ENCODE measurements around the gene CDHR1.

The CDHR1 gene

DNA sequence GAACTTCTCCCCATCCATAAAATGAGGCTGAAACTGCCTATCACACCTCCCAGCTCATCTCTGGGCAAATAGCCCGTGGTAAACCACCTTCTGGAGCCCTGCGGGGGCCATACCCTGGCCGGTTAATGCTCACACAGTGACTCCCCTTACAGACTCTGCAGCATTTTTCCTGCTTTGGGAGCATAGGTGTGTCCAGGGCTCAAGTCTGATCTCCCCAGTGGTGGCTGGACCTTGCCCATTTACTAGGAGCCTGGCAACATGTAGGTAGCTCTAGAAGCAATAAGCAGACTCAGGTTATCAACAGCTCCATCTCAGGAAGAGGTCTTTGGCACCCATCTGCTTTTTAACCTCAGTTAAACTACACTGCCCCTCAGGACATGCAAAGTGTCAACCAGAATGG is 5.5 kb upstream of the CDHR1 start:
- H3K27ac ChIP-seq = no peak overlapping the region
- TF ChIP-seq, protein P1, sequence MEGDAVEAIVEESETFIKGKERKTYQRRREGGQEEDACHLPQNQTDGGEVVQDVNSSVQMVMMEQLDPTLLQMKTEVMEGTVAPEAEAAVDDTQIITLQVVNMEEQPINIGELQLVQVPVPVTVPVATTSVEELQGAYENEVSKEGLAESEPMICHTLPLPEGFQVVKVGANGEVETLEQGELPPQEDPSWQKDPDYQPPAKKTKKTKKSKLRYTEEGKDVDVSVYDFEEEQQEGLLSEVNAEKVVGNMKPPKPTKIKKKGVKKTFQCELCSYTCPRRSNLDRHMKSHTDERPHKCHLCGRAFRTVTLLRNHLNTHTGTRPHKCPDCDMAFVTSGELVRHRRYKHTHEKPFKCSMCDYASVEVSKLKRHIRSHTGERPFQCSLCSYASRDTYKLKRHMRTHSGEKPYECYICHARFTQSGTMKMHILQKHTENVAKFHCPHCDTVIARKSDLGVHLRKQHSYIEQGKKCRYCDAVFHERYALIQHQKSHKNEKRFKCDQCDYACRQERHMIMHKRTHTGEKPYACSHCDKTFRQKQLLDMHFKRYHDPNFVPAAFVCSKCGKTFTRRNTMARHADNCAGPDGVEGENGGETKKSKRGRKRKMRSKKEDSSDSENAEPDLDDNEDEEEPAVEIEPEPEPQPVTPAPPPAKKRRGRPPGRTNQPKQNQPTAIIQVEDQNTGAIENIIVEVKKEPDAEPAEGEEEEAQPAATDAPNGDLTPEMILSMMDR (conservative IDR thresholded peaks at IDR 0.05) = no peak
- TF ChIP-seq ZFX (IDR thresholded peaks at IDR 0.05) = no peak

DNA sequence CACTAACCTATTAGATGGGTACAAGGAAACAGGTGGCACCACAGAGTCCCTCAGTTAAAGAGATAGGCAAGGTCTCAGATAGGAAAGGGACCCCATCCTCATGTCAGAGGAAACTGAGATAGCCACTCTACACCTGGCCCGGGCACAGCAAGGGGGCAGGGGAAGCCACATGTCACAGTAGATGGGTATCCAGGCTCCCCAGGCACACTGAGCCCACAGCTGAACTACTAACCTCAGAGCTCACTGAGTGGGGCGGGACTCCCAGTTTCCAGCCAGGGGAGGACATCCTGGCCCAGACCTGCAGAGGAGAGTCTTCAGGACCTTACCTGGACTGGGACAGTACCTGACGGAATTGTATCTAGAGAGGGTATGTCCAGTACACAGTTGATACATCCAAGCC is 3.7 kb upstream of the CDHR1 start:
- H3K27ac ChIP-seq = no peak overlapping the region
- no peak for TF ChIP-seq ZFX (IDR thresholded peaks at IDR 0.05)

DNA sequence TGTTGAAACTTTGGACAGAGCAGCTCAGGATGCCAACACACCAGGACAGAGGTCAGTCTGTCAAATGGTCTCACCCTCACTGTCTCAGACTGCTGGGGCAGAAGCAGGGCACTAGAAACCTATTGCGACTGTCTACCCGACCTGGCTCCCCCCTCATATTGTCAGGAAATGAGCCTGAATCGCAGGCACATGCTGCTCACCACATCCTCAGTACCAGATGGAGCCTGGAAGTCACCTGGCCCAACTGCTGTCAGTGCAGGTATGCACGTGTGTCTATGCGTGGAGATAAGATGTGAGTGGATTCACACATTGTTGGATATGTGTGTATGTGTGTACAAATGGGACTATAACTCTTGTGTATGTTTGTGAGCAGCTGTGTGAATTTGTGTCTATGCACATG is 3.2 kb upstream of the CDHR1 start:
- TF ChIP-seq, protein P1 (conservative IDR thresholded peaks at IDR 0.05) = no peak
- no peak for TF ChIP-seq ZFX (IDR thresholded peaks at IDR 0.05)
- no peak overlapping the region for H3K27ac ChIP-seq

DNA sequence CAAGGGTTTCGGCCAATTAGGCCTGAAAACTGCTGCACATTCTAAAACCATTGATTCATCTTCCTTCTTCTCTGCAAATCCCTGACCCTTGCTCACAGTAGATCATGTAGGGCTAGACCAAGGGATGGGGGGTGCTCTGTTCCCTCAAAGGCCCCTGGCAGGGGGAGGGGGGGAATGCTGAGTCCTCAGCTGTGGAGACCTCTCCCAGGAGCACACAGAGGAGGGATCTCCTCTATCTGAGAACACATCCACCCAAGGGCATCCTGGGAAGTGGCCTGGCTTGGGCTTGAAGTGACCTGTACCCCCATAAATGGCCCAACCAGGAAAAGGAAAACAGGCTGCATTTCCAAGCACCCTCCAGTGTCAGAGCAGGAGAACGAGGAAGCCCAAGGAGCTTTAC is 1.0 kb upstream of the CDHR1 start:
- TF ChIP-seq, protein P1 (conservative IDR thresholded peaks at IDR 0.05) = no peak
- H3K27ac ChIP-seq = no peak overlapping the region

DNA sequence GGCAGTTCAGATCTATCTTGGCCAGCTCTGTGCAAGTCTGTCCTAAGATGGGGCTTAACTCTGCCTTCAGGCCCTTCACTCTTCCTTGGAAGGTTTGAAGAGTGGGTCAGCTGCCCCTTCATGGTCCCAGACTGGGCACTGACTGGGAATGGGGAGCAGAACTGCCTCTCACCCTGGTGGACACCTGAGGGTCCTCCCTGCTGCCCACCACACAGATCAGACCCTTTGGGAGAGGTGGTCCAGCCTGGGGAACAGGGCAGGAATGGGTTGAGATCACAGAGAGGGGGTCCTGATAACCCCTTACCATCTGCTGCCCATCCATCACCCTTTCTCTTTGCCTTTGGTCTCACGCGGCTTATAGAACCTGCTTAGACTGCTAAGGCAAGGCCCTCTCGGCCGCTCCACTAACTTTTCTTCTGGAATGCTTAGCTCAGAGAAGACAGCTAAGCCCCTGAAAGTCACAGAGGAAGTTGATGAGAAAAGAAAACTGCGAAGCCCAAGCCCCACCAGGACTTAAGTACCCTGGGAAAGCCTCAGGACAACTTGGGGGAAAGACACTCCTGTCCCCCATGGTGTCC is 402 bp upstream of the CDHR1 start:
- no peak for TF ChIP-seq ZFX (IDR thresholded peaks at IDR 0.05)
- TF ChIP-seq, protein P1 (conservative IDR thresholded peaks at IDR 0.05) = no peak
- no peak overlapping the region for H3K27ac ChIP-seq

DNA sequence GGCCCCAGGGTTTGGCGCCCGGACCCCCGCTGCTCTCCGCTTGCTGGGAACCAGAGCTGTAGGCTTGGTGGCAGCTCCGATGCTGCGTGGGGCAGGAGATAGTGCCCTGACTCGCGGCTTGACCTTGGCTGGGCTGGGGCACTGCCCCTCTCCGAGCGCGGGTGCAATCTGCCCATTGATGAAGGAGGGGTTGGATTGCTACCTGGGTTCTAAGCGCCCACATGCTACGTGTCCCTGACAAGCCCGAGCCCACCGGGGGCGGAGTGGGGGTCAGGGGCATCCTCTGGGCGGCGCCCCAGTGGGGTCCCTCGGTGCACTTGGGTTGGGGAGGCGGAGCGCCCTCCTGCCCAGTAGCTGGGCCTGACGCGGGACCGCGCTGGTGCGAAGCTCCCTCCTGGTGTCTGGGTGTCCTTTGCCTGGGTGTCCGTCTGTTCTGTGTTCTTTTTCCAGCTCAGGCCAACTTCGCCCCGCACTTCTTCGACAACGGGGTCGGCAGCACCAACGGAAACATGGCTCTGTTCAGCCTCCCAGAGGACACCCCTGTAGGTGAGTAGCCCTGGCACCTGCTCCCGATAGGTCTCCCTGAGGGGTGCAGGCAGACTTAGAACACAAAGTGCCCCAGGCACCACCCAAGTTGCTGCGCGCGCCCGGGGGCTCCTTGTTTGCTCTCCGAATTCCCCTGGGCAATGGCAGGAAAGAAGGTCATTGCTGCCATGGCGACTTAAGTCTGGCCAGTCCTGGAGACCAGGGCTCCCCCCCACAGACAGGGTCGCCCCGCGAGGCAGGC is 900 bp downstream of the CDHR1 start:
- H3K27ac ChIP-seq = no peak overlapping the region
- TF ChIP-seq ZFX (IDR thresholded peaks at IDR 0.05) = no peak
- TF ChIP-seq, protein P1 (conservative IDR thresholded peaks at IDR 0.05) = no peak

DNA sequence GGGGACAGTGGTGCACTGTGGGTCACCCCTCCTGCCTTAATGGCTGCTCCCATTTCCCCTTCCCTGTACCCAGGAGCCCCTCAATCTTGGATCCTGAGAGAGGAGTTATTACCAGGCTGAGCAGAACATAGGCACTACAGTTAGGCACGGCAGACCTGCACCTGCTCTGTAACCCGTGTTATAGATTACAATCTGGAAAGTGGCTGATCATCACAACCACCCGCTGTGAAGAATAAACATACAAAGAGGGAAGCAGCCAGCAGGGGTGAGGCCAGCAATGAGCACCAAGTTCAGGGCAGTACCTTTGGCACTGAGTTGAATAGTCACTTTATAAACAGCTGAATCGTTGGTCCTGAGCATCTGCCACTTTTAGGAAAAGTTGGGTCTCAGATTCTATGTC is 1.7 kb downstream of the CDHR1 start:
- no peak overlapping the region for H3K27ac ChIP-seq
- TF ChIP-seq, protein P1 (conservative IDR thresholded peaks at IDR 0.05) = no peak
- TF ChIP-seq ZFX (IDR thresholded peaks at IDR 0.05) = no peak

DNA sequence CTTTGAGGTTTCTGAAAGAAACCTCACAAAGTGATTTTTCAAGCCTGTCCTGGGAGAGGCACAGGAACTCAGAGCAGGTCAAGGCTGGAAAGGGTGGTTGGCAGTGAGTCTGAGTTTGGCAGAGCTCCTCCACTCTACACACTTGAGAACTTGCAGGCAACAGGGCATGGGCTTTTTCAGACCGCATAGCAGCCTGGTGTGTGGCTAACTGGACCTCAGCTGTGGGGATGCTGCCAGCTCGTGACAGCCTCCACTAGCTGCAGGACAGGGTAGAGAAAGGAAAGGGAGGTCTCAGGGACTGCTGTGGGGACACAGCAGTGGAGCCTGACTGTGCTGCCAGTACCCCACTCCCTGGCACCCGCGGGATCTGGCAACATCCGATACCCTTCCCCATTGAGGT is 2.6 kb downstream of the CDHR1 start:
- TF ChIP-seq, protein P1 (conservative IDR thresholded peaks at IDR 0.05) = no peak
- no peak for TF ChIP-seq ZFX (IDR thresholded peaks at IDR 0.05)
- H3K27ac ChIP-seq = no peak overlapping the region
